GM18951 (cell line): Measurements from ENCODE around the gene SNX10.
A peak's percentile ranks its signal among the peaks of the same experiment; 100 is the strongest.

Experiments
- POLR2A ChIP-seq: IDR thresholded peaks from 4 replicates; pipeline ENCODE4 v1.6.1; 2011; ENCODE audit warnings: mild to moderate bottlenecking; ENCODE audit not compliant: insufficient read length, insufficient read depth; ENCODE audit errors: extremely low read depth
- in situ Hi-C: fragments of 300-500 bp; cut with MboI; formaldehyde crosslinking; loops from one replicate; pipeline ENCODE4 v1.12.0; 2022; ENCODE audit warnings: low sequenced_read_pairs, mixed read lengths, inconsistent platforms; ENCODE audit not compliant: unreplicated experiment

Gene SNX10

GRCh38 chr7:26397796-26398426 lies 106.2 kb downstream of the SNX10 start:
- in situ Hi-C loops: no loop called here
- TF ChIP-seq POLR2A: no peak

GRCh38 chr7:26398427-26398755 lies 106.7 kb downstream of the SNX10 start:
- no peak for TF ChIP-seq POLR2A
- in situ Hi-C loops: no loop called here

- TF ChIP-seq POLR2A: peak; percentile 38
- in situ Hi-C loops: no loop called here
Measured at GRCh38 chr7:26398756-26399509, 107.3 kb downstream of the SNX10 start.

GRCh38 chr7:26399736-26400135 lies 108.1 kb downstream of the SNX10 start:
- TF ChIP-seq POLR2A: no peak
- in situ Hi-C loops: no loop called here

DNA sequence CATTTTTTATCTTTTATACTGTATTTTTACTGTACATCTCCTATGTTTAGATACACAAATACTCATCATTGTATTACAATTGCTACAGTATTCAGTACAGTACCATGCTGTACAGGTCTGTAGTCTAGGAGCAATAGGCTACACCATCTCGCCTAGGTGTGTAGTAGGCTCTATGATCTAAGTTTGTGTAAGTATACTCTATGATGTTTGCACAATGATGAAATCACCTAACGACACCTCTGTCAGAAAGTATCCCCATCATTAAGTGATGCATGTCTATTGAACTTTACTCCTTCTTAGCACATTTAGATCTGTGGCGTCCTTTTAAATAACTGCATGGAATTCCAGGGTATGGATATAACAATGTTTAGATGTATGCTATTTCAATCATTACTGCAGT lies 112.0 kb downstream of the SNX10 start:
- in situ Hi-C loops: no loop called here
- TF ChIP-seq POLR2A: no peak

DNA sequence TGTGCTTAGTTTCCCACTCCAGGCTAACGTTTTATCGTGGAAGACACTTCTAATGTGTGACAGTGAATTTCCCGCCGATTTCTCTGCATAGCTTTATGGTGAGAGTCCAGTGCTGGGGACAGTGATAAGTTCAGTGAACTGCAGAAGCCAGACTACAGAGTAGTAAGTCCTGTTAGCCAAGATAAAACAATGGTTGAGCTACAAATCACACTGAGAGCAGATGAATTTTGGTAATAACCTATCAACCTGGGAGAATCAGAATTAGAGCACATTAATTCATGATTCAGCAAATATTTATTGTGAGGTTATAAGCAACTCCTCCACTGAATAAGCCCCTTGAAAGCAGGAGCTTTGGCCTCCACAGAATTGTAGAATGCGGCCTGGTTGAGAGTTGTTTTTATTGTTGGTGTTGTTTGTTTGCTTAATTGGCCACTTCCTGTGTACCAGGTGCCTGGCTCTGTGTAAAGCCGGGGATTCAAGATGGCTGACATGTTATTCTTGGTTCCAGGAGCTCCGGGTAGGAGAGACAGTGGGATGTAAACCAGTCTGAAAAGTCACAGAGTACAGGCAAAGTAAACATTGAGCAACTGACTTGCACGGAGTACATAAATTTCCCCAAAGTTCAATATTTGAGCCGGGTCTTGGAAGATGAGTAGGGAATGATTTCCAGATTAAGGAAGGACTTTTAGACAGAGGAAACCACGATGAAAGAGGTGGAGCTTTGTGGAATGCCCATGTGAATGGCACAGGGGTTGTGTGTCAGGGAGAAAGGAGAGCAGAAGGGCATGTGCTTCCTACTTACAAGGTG lies 112.7 kb downstream of the SNX10 start:
- TF ChIP-seq POLR2A: no peak
- in situ Hi-C loops: no loop called here

DNA sequence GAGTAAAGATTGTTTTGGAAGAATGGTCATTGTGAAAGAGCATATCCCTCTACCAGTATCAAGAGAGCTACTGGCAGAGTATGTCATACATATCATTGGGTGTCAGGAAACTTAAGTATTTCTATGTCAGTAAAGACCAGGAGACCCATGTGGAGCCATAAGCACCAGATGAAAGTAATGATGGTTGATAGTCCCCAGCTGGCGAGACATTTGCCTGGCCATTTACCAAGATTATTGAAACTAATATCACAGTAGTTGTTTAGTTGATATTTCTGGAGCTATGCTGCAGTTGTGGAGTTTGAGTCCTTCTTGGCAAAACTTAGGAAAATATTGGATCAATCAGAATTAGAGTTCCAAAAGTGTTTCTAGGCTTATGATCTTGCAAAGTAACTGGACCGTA lies 114.8 kb downstream of the SNX10 start:
- in situ Hi-C loops: no loop called here
- TF ChIP-seq POLR2A: no peak

DNA sequence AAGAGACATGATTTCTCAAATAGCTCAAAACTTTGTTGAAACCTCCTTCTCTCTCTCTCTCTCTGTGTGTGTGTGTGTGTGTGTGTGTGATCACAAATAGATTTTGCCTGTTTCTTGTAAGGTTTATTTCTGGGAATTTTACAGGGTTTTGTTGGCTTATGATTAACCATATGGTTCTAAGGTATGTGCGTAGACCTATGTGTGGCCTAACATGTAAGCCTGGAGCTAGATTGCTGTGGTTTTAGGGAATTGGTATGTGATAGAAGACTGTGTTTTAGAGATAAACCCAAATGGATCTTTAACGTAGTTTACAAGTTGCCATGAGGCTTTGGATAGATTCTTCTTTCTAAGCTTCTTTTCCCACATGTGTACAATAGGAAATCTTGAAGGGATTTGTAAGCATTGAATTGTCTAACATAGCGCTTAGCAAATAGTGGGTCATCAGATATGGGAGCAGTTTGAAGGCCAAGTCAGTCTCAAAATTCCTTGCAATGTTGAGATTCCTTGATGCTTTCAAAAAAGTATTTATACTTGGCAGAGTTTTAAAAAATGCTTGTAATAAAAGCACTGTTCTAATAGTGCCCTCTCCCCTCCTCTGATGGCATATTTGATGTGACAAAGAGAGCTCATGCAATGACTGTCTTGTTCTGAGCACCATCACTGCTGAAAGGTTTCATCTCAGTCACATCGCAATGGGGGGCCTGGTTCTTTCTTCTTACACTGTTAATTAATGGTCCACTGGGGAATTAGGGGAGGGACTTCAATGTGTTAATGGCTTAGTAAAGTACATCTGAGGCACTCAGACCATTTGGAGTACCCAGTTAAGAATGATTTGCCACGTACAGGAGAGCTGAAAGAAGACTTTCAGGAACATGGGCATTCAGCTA lies 118.2 kb downstream of the SNX10 start:
- no peak for TF ChIP-seq POLR2A
- in situ Hi-C loops: no loop called here

DNA sequence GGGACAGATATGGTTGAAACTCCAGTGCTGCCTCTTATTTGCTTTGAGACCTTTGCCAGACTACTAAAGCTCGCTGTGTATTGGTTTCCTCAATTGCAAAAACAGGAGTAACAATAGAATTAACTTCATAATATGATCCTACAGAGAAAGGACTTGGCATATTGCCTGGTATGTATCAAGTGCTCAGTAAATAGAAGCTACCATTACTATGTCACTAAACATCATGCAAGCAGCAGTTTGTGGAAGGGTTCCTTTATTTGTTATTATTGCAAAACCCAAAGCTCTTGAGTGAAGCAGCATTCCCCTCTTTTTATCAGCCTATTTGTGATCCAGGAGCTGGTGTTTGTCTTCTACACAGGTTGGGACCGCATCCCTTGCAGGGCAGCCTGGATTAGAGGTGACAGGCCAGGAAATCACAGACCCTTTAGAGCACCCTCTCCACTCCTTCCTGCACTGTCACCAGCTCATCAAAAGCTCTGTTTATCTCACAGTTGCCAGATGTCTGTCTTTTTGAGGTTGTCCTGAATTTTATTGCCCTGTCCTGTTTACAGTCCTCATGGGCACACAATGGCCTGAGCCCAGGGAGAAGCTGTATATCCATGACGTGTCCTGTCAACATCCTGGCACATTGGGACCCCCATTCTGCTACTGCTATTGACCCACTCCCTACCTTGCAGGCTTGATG lies 121.5 kb downstream of the SNX10 start:
- no peak for TF ChIP-seq POLR2A
- in situ Hi-C loops: no loop called here

DNA sequence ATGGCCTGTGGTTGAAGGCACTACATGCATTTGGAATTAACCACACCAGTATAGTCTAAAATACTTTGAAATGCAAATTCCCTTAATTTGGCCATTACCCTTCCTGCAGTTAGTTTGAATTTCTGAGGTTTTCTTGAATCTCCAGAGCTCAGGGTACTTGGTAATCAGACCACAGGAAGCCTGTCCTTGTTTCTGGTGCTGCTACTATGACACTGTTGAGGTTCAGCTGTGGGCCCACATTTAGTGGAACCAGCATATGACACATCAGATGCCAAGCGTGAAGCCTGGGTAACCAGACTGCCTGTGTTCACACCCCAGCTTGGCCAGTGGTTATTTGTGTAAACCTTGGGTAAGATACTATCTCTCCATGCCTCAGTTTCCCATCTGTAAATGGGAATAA lies 124.3 kb downstream of the SNX10 start:
- in situ Hi-C loops: no loop called here
- no peak for TF ChIP-seq POLR2A

- TF ChIP-seq POLR2A: no peak
- in situ Hi-C loops: no loop called here
Measured at GRCh38 chr7:26417911-26418413, 126.3 kb downstream of the SNX10 start.

- no peak for TF ChIP-seq POLR2A
- in situ Hi-C loops: no loop called here
Measured at GRCh38 chr7:26419198-26419597, 127.5 kb downstream of the SNX10 start.
